Brain microvascular endothelial cell (primary cell): ENCODE measurements around the gene NT5C1A.
A peak's percentile ranks its signal among the peaks of the same experiment; 100 is the strongest.

Experiments used
- DNase-seq: peaks from one replicate; pipeline ENCODE4 v3.0.0-alpha.2; 2020
- H3K27ac ChIP-seq: fragments of 250-450 bp; sonication (Bioruptor Pico); 2 replicates; pipeline ENCODE4 v1.5.1; 2020; ENCODE audit warnings: mild to moderate bottlenecking, moderate library complexity
- H3K27me3 ChIP-seq: fragments of 250-450 bp; sonication (Bioruptor Pico); replicated peaks from 2 replicates; pipeline ENCODE4 v1.5.1; 2020; ENCODE audit warnings: mild to moderate bottlenecking
- H3K36me3 ChIP-seq: fragments of 250-450 bp; sonication (Bioruptor Pico); replicated peaks from 2 replicates; pipeline ENCODE4 v1.5.1; 2020; ENCODE audit warnings: mild to moderate bottlenecking
- H3K4me3 ChIP-seq: 2 replicates; pipeline ENCODE4 v1.5.1; 2011; ENCODE audit warnings: low read depth, mild to moderate bottlenecking, control low read depth, low read length, moderate library complexity
- in situ Hi-C: cut with HindIII; loops from 2 replicates; pipeline ENCODE4 v1.10.0; 2017; ENCODE audit warnings: low sequenced_read_pairs, low pct_ligation_motif_present
- TF ChIP-seq, protein P1 (sequence below): IDR thresholded peaks from 2 replicates; pipeline ENCODE4 v1.5.1; 2011; ENCODE audit warnings: low read depth, mild to moderate bottlenecking, moderate library complexity, low read length, control low read depth, inconsistent platforms; ENCODE audit errors: missing control alignments

NT5C1A gene

DNA sequence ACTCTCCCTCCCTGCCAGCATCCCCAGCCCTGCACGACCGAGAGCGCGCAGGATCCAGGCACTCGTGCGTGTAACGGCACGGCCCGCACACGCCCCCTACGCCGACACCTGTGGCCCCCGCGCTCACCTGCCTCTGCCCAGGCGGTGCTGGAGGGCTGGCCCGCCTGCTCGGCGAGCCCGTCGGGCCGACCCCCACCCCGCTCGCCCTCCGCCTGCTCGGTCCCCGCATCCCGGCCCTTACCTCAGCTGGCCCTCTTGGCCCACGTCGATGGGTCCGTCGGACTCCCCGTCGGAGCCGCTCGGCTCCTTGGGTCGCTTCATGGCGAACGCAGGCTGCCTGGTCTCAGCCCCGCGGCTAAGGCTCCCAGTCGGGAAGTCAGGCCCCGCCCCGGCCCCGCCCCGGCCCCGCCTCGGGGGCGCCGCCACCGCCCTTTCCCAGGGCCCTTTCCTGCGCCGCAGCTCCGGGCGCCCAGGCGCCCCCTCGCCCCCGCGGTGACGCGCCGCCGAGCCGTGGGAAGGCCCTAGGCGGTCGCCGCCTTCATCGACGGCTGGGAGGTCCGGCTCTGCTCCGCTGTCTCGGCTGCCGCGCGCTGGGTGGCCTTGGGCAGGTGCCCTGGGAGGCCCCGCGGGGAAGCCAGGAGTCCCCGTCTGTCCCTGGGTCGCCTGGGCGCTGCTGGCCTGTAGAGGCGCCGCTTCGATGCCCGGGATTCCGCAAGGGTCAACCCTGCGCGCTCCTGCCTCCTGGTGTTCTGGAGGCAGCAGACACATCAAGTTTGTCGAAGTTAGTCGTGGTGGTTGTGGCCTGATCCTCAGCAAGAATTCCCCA lies 32.4 kb downstream of the NT5C1A start, which contains the start of gene HEYL:
HEYL (minus strand) TSS at position 339 of the 826 bp plus-strand sequence; CDS start at position 321, 18 bp downstream.
- Histone ChIP-seq H3K4me3 (peak within 1 kb of the TSS; percentile 49), H3K36me3 (no peaks in the 10 kb centered on the region), H3K27me3 (no peaks in the 10 kb centered on the region), H3K27ac (no peak within 1 kb of the TSS)
- DNase-seq: peak; percentile 42
- in situ Hi-C loops: no loop called here
- TF ChIP-seq, protein P1, sequence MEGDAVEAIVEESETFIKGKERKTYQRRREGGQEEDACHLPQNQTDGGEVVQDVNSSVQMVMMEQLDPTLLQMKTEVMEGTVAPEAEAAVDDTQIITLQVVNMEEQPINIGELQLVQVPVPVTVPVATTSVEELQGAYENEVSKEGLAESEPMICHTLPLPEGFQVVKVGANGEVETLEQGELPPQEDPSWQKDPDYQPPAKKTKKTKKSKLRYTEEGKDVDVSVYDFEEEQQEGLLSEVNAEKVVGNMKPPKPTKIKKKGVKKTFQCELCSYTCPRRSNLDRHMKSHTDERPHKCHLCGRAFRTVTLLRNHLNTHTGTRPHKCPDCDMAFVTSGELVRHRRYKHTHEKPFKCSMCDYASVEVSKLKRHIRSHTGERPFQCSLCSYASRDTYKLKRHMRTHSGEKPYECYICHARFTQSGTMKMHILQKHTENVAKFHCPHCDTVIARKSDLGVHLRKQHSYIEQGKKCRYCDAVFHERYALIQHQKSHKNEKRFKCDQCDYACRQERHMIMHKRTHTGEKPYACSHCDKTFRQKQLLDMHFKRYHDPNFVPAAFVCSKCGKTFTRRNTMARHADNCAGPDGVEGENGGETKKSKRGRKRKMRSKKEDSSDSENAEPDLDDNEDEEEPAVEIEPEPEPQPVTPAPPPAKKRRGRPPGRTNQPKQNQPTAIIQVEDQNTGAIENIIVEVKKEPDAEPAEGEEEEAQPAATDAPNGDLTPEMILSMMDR: peak; percentile 60

DNA sequence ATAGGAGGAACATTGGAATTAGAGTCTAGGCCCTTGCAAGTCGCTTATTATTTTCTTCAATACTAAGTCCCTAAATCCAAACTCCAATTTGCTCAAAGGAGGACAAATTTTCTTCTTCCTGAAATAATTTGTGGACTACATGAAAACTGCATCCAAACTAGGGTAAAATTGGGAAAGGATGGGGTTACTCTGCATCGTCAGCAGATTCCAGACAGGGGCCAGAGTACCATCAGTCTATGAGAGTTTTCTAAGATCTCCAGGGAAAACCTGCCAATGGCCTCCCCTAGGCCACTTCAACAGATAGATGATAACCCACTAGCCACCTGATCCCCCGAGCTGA lies 33.0 kb downstream of the NT5C1A start:
- DNase-seq: no peak
- TF ChIP-seq, protein P1: no peak
- H3K27ac ChIP-seq: no peak overlapping the region
- no peaks in the 10 kb centered on the region for H3K36me3 ChIP-seq
- H3K4me3 ChIP-seq: peak overlapping the region; percentile 49
- in situ Hi-C loops: no loop called here
- H3K27me3 ChIP-seq: no peaks in the 10 kb centered on the region

DNA sequence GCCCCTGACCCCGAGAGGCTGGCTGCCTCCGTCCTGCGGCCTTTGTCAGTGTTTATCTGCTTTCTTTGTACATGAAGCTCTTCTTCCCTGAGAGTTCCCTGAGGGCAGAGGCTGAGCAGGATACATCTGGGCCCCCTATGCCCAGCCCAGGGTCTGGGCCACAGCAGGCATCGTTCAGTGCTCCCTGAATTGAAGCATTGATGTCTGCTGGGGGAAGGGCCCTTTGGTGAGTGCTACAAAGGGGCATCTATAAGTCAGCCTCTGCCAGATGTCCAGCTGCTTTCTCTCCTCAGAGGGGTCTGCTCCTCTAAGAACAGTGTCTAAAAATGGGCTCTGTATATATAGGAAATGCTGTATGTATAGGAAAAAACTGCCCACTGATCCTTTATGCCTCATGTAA lies 34.5 kb downstream of the NT5C1A start:
- DNase-seq: no peak
- H3K4me3 ChIP-seq: no peak overlapping the region
- in situ Hi-C loops: no loop called here

DNA sequence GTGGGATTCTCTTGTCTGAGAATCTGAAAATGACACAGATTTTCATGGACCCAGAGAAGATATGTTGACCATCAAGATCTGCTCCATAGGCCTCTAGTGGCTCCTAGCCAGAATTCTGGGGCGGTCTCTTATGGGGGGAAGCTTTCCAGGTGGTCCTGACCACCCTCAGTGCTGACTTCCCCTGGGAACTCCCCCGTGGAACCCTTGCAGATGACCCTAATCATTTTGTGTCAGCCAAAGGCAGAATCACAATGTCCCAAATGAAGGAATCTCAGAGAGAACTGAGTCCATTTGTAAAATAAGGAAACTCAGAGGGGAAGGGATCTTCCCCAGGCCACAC lies 36.1 kb downstream of the NT5C1A start:
- no peak for DNase-seq

More for the DNA sequence above, 34.5 kb downstream of the NT5C1A start:
- TF ChIP-seq, protein P1: no peak
- no peaks in the 10 kb centered on the region for H3K27me3 ChIP-seq
- H3K36me3 ChIP-seq: no peaks in the 10 kb centered on the region
- no peak overlapping the region for H3K27ac ChIP-seq

DNA sequence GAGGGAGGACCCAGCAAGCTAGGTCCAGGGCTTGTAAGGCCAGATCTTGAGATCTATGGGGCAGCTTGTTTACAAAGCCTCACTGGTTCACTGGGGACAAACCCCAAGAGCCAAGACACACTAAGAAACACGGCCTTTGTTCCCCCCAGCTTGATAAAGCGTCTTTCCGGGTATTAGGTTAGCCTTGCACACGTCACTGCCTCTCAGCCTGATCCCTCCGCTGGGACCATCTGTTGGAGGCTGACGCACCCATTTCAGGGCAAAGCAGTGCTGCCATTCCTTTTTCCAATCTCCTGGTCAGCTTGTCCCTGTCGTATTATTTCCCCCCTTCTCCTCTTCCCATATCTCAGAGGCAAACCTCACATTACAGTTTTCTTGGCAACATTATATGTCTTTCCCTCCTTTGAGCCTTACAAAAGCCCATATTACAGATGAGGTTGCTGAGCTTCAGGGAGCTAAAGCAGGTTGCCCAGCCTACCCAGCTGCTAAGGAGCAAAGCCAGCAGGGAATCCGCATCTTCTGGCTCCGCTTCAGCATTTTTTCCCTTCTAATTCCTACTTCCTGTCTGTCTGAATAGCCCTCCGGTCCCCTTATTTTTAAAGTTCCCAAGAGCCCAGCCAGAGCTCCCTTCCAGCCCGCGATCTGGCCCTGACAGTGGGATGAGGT lies 36.6 kb downstream of the NT5C1A start:
- no peaks in the 10 kb centered on the region for H3K36me3 ChIP-seq
- H3K27ac ChIP-seq: no peak overlapping the region
- DNase-seq: peak; percentile 45
- in situ Hi-C loops: no loop called here
- H3K4me3 ChIP-seq: no peak overlapping the region
- TF ChIP-seq, protein P1: no peak
- no peaks in the 10 kb centered on the region for H3K27me3 ChIP-seq

More for the DNA sequence above, 36.1 kb downstream of the NT5C1A start:
- TF ChIP-seq, protein P1: no peak
- in situ Hi-C loops: no loop called here
- Histone ChIP-seq H3K4me3 (no peak overlapping the region), H3K27me3 (no peaks in the 10 kb centered on the region), H3K36me3 (no peaks in the 10 kb centered on the region), H3K27ac (no peak overlapping the region)
